Measurements from ENCODE around the gene PIM3.

PIM3 gene

DNA sequence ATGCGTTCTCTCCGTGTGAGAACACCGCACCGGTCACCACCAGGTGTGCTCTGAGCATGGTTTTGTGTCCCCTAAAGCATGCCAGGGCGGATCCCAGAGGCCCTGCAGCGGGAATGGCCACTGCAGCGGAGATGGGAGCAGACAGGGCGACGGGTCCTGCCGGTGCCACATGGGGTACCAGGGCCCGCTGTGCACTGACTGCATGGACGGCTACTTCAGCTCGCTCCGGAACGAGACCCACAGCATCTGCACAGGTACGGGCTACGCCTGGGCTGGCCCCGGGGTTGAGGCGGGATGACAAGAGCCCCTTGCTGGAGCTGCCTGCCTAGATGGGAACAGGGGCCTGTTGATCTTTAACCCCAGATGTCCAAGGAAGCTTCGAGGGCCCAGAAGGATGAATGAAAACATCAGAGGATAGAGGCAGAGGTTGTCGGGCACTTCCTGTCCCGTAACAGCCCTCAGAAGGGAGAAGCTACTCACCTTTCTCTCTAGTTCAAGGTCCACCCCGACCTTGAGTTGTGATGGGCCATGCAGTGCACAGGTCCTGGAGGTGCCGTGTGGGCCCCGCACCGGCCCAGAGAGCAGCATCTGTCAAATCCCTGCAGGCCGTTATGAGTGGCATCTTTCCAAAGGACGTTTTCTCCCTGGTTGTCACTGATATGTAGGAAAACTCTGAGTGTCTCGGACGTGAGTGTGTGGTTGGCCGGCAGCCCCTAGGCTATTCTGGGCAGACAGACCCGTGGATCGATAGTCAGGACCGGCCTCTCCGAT is 38.9 kb upstream of the PIM3 start:
- H3K27me3 ChIP-seq (replicated peaks; ENCODE audit: control insufficient read depth, insufficient read depth, low read length) = no peaks in the 10 kb centered on the region
- TF ChIP-seq, protein P1, sequence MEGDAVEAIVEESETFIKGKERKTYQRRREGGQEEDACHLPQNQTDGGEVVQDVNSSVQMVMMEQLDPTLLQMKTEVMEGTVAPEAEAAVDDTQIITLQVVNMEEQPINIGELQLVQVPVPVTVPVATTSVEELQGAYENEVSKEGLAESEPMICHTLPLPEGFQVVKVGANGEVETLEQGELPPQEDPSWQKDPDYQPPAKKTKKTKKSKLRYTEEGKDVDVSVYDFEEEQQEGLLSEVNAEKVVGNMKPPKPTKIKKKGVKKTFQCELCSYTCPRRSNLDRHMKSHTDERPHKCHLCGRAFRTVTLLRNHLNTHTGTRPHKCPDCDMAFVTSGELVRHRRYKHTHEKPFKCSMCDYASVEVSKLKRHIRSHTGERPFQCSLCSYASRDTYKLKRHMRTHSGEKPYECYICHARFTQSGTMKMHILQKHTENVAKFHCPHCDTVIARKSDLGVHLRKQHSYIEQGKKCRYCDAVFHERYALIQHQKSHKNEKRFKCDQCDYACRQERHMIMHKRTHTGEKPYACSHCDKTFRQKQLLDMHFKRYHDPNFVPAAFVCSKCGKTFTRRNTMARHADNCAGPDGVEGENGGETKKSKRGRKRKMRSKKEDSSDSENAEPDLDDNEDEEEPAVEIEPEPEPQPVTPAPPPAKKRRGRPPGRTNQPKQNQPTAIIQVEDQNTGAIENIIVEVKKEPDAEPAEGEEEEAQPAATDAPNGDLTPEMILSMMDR (IDR thresholded peaks at IDR 0.05; ENCODE audit: insufficient read depth, low read length, poor library complexity, severe bottlenecking) = no peak
- DNase-seq (ENCODE audit: extremely low read depth, insufficient read length) = no peak
- H3K36me3 ChIP-seq (ENCODE audit: control insufficient read depth, insufficient read depth, low read length) = peaks cover 17% of the 10 kb centered on the region
- no peak overlapping the region for H3K4me3 ChIP-seq (replicated peaks; ENCODE audit: low read depth, low read length)

DNA sequence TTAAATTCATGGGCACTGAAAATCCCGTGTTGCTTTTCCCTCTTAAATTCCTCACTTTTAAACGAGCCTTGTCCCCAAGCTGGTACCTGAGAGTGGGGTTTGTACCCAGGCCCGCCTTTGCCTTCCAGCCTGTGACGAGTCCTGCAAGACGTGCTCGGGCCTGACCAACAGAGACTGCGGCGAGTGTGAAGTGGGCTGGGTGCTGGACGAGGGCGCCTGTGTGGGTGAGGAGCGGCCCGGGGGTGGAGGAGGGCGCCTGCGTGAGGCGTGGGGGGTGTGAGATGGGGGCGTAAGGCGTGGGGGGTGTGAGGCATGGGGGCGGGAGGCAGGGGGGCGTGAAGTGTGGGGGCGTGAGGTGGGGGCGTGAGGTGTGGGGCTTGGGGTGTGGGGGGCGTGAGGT is 38.1 kb upstream of the PIM3 start:
- DNase-seq (ENCODE audit: extremely low read depth, insufficient read length) = no peak
- TF ChIP-seq, protein P1 (IDR thresholded peaks at IDR 0.05; ENCODE audit: insufficient read depth, low read length, poor library complexity, severe bottlenecking) = no peak
- H3K4me3 ChIP-seq (replicated peaks; ENCODE audit: low read depth, low read length) = no peak overlapping the region
- H3K27me3 ChIP-seq (replicated peaks; ENCODE audit: control insufficient read depth, insufficient read depth, low read length) = no peaks in the 10 kb centered on the region
- H3K36me3 ChIP-seq (ENCODE audit: control insufficient read depth, insufficient read depth, low read length) = peaks cover 17% of the 10 kb centered on the region

DNA sequence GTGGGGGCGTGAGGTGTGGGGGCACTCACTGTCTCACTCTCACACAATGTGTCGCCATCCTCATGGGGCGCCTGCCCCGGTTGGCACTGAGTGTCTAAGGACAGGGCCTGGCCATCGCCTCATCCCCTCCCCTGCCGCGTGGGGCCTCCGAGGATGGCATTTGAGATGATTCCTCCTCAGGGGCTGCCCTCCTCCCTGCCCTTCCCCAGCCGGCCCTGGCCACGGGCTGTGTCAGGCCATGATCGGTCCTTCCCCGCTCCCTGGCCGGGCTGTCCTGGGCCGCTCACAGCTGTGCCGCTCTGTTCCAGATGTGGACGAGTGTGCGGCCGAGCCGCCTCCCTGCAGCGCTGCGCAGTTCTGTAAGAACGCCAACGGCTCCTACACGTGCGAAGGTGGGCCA is 37.6 kb upstream of the PIM3 start:
- TF ChIP-seq, protein P1 (IDR thresholded peaks at IDR 0.05; ENCODE audit: insufficient read depth, low read length, poor library complexity, severe bottlenecking) = no peak
- Histone ChIP-seq H3K36me3 (ENCODE audit: control insufficient read depth, insufficient read depth, low read length) (peaks cover 17% of the 10 kb centered on the region), H3K4me3 (replicated peaks; ENCODE audit: low read depth, low read length) (no peak overlapping the region), H3K27me3 (replicated peaks; ENCODE audit: control insufficient read depth, insufficient read depth, low read length) (no peaks in the 10 kb centered on the region)
- DNase-seq (ENCODE audit: extremely low read depth, insufficient read length) = no peak

DNA sequence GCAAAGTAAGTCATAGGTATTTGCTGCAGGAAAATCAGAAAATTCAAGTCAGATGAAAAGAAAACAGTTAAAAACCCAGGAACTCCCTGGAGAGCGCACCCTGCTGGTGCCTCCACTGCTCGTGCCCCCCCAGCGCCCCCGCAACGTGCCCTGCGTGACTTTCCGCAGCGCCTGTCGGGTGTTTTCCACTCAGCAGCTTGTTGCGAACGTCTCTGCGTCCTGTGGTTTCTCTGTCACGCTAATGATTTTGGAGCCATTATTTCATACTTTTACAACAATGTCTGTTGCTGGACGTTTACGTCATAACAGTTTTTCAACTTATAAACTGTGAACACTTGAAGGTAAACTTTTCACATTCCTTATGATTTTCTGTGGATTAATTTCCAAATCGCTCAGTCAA is 37.1 kb upstream of the PIM3 start:
- H3K27me3 ChIP-seq (replicated peaks; ENCODE audit: control insufficient read depth, insufficient read depth, low read length) = no peaks in the 10 kb centered on the region
- H3K4me3 ChIP-seq (replicated peaks; ENCODE audit: low read depth, low read length) = no peak overlapping the region
- peaks cover 17% of the 10 kb centered on the region for H3K36me3 ChIP-seq (ENCODE audit: control insufficient read depth, insufficient read depth, low read length)
- TF ChIP-seq, protein P1 (IDR thresholded peaks at IDR 0.05; ENCODE audit: insufficient read depth, low read length, poor library complexity, severe bottlenecking) = peak; percentile 75
- DNase-seq (ENCODE audit: extremely low read depth, insufficient read length) = peak; percentile 85

DNA sequence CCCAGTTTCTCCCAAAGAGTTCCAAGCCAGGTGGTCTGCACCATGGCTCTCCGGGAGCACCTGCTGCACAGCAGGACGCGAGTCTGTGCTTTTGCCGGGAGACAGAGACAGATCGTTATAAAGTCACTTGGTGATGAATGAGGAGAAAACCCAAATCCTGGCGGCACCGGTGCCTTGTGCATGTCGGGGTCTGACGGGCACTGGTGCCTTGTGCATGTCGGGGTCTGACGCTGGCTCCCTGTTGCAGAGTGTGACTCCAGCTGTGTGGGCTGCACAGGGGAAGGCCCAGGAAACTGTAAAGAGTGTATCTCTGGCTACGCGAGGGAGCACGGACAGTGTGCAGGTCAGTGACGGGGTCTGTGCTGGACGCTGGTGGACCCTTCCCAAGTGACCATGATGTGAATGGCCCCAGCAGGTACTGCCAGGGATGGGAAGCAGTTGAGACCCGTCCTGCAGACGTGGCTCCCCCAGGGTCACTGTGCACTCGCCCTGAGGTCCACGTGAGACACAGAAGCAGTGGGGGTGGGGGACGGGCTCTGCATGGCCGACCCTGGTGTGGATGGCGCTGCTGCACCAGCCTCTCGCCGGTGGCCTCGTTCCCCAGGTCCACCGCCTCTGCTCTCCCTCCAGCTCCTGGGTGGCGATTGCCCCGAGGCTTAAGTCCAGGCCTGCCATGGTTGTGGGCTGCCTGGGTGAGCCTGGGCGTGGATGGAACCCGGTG is 36.3 kb upstream of the PIM3 start:
- H3K36me3 ChIP-seq (ENCODE audit: control insufficient read depth, insufficient read depth, low read length) = peaks cover 17% of the 10 kb centered on the region
- DNase-seq (ENCODE audit: extremely low read depth, insufficient read length) = no peak

More for the DNA sequence above, 36.3 kb upstream of the PIM3 start:
- Histone ChIP-seq H3K27me3 (replicated peaks; ENCODE audit: control insufficient read depth, insufficient read depth, low read length) (no peaks in the 10 kb centered on the region), H3K4me3 (replicated peaks; ENCODE audit: low read depth, low read length) (peak overlapping the region; percentile 11; the same call in 1 of the 2 replicates)
- TF ChIP-seq, protein P1 (IDR thresholded peaks at IDR 0.05; ENCODE audit: insufficient read depth, low read length, poor library complexity, severe bottlenecking) = no peak

Measured in GM06990 (cell line).